ENCODE measurements around the gene ANKRD16. TPM values are rescaled to one million over a fixed set of nuclear protein-coding genes. Genes with fewer than 3 reads are reported as not detected.

Gene ANKRD16
- total and polyA plus RNA-seq, 2 of the 13 experiments (the other 11 are each of a cell fraction or from before 2014, with no cell fraction given): 8.0 to 11.4 TPM

GRCh38 chr10:5885619-5886018 is 4.1 kb downstream of the ANKRD16 start:
- FAIRE-seq: no peak
- Histone ChIP-seq H3K4me1 (ENCODE audit: insufficient read depth, low read length) (peaks cover 27% of the 10 kb centered on the region), H3K9ac (ENCODE audit: insufficient read depth, low read depth, low read length) (no peak overlapping the region), H3K79me2 (ENCODE audit: insufficient read depth, low read length) (peaks cover 22% of the 10 kb centered on the region), H3K4me2 (ENCODE audit: low read depth, low read length) (no peak overlapping the region), H3K9me3 (ENCODE audit: low read length) (no peaks in the 10 kb centered on the region), H4K20me1 (ENCODE audit: insufficient read depth, low read length) (no peaks in the 10 kb centered on the region), H3K27ac (ENCODE audit: extremely low read length, insufficient read depth, low read length) (no peak overlapping the region), H3K27me3 (ENCODE audit: control insufficient read depth in 1 of 2, insufficient read depth in 2 of 2, low read length in 2 of 2) (no peaks in the 10 kb centered on the region; a peak in 1 of 5 replicates), H2AFZ (ENCODE audit: low read length) (no peak overlapping the region), H3K36me3 (replicated peaks in 1 of 2; ENCODE audit: control insufficient read depth in 1 of 2, insufficient read depth in 2 of 2, low read length in 2 of 2) (peaks cover 11 to 35% of the 10 kb centered on the region in 2 experiments), H3K4me3 (replicated peaks in 1 of 3; ENCODE audit: insufficient read depth in 1 of 3, low read depth in 2 of 3, low read length in 3 of 3) (no peak overlapping the region)
- ChIA-PET POLR2A (no interaction called here), CTCF (ENCODE audit: low intra/inter-chr PET ratio, low total read pairs) (no interaction called here)
- DNase-seq (ENCODE audit: low spot score): no peak
- in situ Hi-C loops (cut with HindIII; ENCODE audit: extremely low pct_ligation_motif_present, low pct_unique_long_range_greater_than_20kb): no loop called here
- no peak for ATAC-seq
- BruUV-seq (replicated peaks): no TSS peak
- WGBS (ENCODE audit: low lambda C conversion rate): 93% methylated on average over 5 of the region's 5 CpGs
- intact Hi-C loops (cut with micrococcal nuclease; ENCODE audit: unreplicated experiment): loop anchor here (5.0 kb wide), 2 partner anchors 73 to 203 kb away; partner anchors contain the start of genes GDI2 and TASOR2
- no peak for TF ChIP-seq NFAT5 (CRISPR knock-in tag; IDR thresholded peaks at IDR 0.05)
- no peak for TF ChIP-seq YEATS4 (CRISPR knock-in tag; IDR thresholded peaks at IDR 0.05; ENCODE audit: borderline replicate concordance)
- TF ChIP-seq IKZF1 (IDR thresholded peaks at IDR 0.05): no peak
- no peak for TF ChIP-seq KAT2B (IDR thresholded peaks at IDR 0.05; ENCODE audit: borderline replicate concordance, low read depth, low read length)
- TF ChIP-seq, protein P1, sequence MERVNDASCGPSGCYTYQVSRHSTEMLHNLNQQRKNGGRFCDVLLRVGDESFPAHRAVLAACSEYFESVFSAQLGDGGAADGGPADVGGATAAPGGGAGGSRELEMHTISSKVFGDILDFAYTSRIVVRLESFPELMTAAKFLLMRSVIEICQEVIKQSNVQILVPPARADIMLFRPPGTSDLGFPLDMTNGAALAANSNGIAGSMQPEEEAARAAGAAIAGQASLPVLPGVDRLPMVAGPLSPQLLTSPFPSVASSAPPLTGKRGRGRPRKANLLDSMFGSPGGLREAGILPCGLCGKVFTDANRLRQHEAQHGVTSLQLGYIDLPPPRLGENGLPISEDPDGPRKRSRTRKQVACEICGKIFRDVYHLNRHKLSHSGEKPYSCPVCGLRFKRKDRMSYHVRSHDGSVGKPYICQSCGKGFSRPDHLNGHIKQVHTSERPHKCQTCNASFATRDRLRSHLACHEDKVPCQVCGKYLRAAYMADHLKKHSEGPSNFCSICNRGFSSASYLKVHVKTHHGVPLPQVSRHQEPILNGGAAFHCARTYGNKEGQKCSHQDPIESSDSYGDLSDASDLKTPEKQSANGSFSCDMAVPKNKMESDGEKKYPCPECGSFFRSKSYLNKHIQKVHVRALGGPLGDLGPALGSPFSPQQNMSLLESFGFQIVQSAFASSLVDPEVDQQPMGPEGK (CRISPR knock-in tag; IDR thresholded peaks at IDR 0.05): no peak
- TF ChIP-seq PHB2 (IDR thresholded peaks at IDR 0.05; ENCODE audit: partially characterized antibody): no peak
